ENCODE measurements around the gene DCN. TPM values are rescaled to one million over a fixed set of nuclear protein-coding genes. Genes with fewer than 3 reads are reported as not detected.

The DCN gene
- total RNA-seq, 4 donors from 2014 or later, result 371 to 2,364 (median 992) TPM

- Histone ChIP-seq H3K4me3 (replicated peaks in 1 of 3) (no peak overlapping the region), H3K4me1 (no peaks in the 10 kb centered on the region), H3K27me3 (no peaks in the 10 kb centered on the region), H3K9me3 (no peaks in the 10 kb centered on the region), H3K27ac (no peak overlapping the region), H3K36me3 (no peaks in the 10 kb centered on the region)
- DNase-seq, result no peak
- 52 to 57% methylated on average over 3 of the region's 3 CpGs for whole genome bisulfite sequencing, 2 donors
- intact Hi-C loops (cut with DNase I), result no loop called here
- no peak for TF ChIP-seq CTCF (IDR thresholded peaks at IDR 0.05)
- TF ChIP-seq POLR2A (IDR thresholded peaks at IDR 0.05), result no peak
Observed at GRCh38 chr12:91098941-91099340, 83.7 kb downstream of the DCN start.

- intact Hi-C loops (cut with DNase I), result no loop called here
- H3K4me1 ChIP-seq, result no peaks in the 10 kb centered on the region
- no peaks in the 10 kb centered on the region for H3K27me3 ChIP-seq
- no peak overlapping the region for H3K4me3 ChIP-seq (replicated peaks in 1 of 3)
- DNase-seq, result no peak
- H3K36me3 ChIP-seq, result no peaks in the 10 kb centered on the region
- H3K27ac ChIP-seq, result no peak overlapping the region
- H3K9me3 ChIP-seq, result no peaks in the 10 kb centered on the region
- no peak for TF ChIP-seq CTCF (IDR thresholded peaks at IDR 0.05)
- no peak for TF ChIP-seq POLR2A (IDR thresholded peaks at IDR 0.05)
Observed at GRCh38 chr12:91098461-91098860, 84.2 kb downstream of the DCN start.

- Histone ChIP-seq H3K4me3 (replicated peaks in 1 of 3) (no peak overlapping the region), H3K27me3 (no peaks in the 10 kb centered on the region), H3K36me3 (no peaks in the 10 kb centered on the region), H3K27ac (no peak overlapping the region), H3K4me1 (no peaks in the 10 kb centered on the region), H3K9me3 (no peaks in the 10 kb centered on the region)
- intact Hi-C loops (cut with DNase I), result no loop called here
- 85 to 93% methylated on average over 1 of the region's 1 CpG for WGBS, 2 donors
- DNase-seq, result no peak
- no peak for TF ChIP-seq CTCF (IDR thresholded peaks at IDR 0.05)
- no peak for TF ChIP-seq POLR2A (IDR thresholded peaks at IDR 0.05)
Observed at GRCh38 chr12:91094957-91095356, 87.7 kb downstream of the DCN start.

GRCh38 chr12:91094032-91094662, 88.5 kb downstream of the DCN start:
- intact Hi-C loops (cut with DNase I), result no loop called here
- no peaks in the 10 kb centered on the region for H3K27me3 ChIP-seq
- no peaks in the 10 kb centered on the region for H3K36me3 ChIP-seq
- H3K9me3 ChIP-seq, result no peaks in the 10 kb centered on the region
- no peak overlapping the region for H3K4me3 ChIP-seq (replicated peaks in 1 of 3)
- DNase-seq, result no peak
- H3K27ac ChIP-seq, result no peak overlapping the region
- no peaks in the 10 kb centered on the region for H3K4me1 ChIP-seq
- TF ChIP-seq POLR2A (IDR thresholded peaks at IDR 0.05) (no peak), CTCF (IDR thresholded peaks at IDR 0.05) (no peak)

GRCh38 chr12:91093341-91093740, 89.3 kb downstream of the DCN start:
- DNase-seq, result no peak
- no peaks in the 10 kb centered on the region for H3K4me1 ChIP-seq
- intact Hi-C loops (cut with DNase I), result no loop called here
- WGBS, 2 donors, result 89 to 90% methylated on average over 4 of the region's 4 CpGs
- no peaks in the 10 kb centered on the region for H3K9me3 ChIP-seq
- H3K36me3 ChIP-seq, result no peaks in the 10 kb centered on the region
- no peak overlapping the region for H3K27ac ChIP-seq
- no peaks in the 10 kb centered on the region for H3K27me3 ChIP-seq
- H3K4me3 ChIP-seq (replicated peaks in 1 of 3), result no peak overlapping the region
- TF ChIP-seq CTCF (IDR thresholded peaks at IDR 0.05) (no peak), POLR2A (IDR thresholded peaks at IDR 0.05) (no peak)
